Osteocyte (in vitro differentiated cells): Measurements from ENCODE around the gene VSIG2. TPM values are rescaled to one million over a fixed set of nuclear protein-coding genes. Genes with fewer than 3 reads are reported as not detected.

Experiments used
- DNase-seq: peaks from one replicate; pipeline ENCODE4 v3.0.0; 2021; ENCODE audit warnings: mixed read lengths; ENCODE audit not compliant: unreplicated experiment; ENCODE audit errors: extremely low spot score
- H3K27ac Mint-ChIP-seq: one replicate; pipeline ENCODE4 v1.8.0; 2021; ENCODE audit warnings: mild to moderate bottlenecking, mixed read lengths; ENCODE audit not compliant: unreplicated experiment
- H3K27me3 Mint-ChIP-seq: one replicate; pipeline ENCODE4 v1.8.0; 2021; ENCODE audit warnings: mixed read lengths; ENCODE audit not compliant: unreplicated experiment
- H3K36me3 Mint-ChIP-seq: one replicate; pipeline ENCODE4 v1.8.0; 2021; ENCODE audit warnings: mixed read lengths; ENCODE audit not compliant: unreplicated experiment
- H3K4me1 Mint-ChIP-seq: one replicate; pipeline ENCODE4 v1.8.0; 2021; ENCODE audit warnings: mixed read lengths; ENCODE audit not compliant: unreplicated experiment
- H3K4me3 Mint-ChIP-seq: one replicate; pipeline ENCODE4 v1.8.0; 2021; ENCODE audit warnings: mild to moderate bottlenecking, moderate library complexity, mixed read lengths; ENCODE audit not compliant: unreplicated experiment
- H3K9me3 Mint-ChIP-seq: one replicate; pipeline ENCODE4 v1.8.0; 2021; ENCODE audit warnings: mixed read lengths; ENCODE audit not compliant: unreplicated experiment
- total RNA-seq: library from RNA; stranded (reverse); gene quantifications from 2 replicates; pipeline ENCODE4 v1.2.1, GENCODE V29; 2021
- TF ChIP-seq, protein P1 (sequence below): fragments of 200-600 bp; sonication (generic); IDR thresholded peaks from 2 replicates; pipeline ENCODE4 v1.5.0; 2021; ENCODE audit warnings: antibody characterized with exemption, mild to moderate bottlenecking, moderate library complexity

The VSIG2 gene
- total RNA-seq, 1 donor from 2014 or later: 0.30 TPM

DNA sequence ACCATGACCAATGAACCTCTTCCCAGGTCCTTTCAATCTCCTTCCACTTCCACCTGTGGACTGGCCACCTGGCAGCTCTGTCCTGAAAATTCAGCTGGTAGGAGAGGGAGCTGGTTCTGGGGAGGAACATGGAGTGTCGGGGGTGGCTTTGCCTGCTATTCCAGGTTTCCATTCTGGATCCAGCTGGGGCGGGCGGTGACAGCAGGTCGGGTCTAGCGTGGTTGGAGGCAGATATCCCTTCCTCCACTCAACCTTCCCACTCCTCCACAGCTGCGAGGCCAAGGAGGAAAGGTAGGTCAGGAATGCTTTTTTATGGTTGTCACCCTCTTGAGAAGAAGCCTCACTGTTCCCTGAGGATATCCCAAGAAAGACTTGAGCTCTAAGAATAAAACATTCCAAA, 9.0 kb downstream of the VSIG2 start:
- TF ChIP-seq, protein P1, sequence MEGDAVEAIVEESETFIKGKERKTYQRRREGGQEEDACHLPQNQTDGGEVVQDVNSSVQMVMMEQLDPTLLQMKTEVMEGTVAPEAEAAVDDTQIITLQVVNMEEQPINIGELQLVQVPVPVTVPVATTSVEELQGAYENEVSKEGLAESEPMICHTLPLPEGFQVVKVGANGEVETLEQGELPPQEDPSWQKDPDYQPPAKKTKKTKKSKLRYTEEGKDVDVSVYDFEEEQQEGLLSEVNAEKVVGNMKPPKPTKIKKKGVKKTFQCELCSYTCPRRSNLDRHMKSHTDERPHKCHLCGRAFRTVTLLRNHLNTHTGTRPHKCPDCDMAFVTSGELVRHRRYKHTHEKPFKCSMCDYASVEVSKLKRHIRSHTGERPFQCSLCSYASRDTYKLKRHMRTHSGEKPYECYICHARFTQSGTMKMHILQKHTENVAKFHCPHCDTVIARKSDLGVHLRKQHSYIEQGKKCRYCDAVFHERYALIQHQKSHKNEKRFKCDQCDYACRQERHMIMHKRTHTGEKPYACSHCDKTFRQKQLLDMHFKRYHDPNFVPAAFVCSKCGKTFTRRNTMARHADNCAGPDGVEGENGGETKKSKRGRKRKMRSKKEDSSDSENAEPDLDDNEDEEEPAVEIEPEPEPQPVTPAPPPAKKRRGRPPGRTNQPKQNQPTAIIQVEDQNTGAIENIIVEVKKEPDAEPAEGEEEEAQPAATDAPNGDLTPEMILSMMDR: no peak
- Mint-ChIP-seq H3K36me3 (no peaks in the 10 kb centered on the region), H3K27me3 (peaks cover 24% of the 10 kb centered on the region), H3K9me3 (no peaks in the 10 kb centered on the region), H3K27ac (no peak overlapping the region), H3K4me3 (no peak overlapping the region), H3K4me1 (peaks cover 16% of the 10 kb centered on the region)
- no peak for DNase-seq

DNA sequence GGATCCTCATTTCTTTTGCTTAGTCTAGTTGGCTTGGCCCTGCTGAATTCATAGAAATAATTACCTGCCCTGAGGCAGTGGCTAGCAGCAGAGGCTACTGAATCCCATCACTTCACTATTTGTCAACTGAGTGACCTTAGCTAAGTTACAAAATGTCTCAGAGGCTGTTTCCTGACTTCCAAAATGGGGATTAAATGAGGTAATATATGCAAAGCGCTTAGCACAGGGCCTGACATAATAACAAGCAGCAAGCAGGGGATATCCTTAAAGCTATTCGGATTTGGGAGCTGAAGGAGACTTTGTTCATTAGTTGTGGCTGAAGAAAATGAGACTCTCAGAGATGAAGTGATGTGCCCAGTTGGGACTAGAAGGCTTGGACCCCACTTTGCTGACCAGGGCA, 9.5 kb downstream of the VSIG2 start:
- H3K9me3 Mint-ChIP-seq: no peaks in the 10 kb centered on the region

DNA sequence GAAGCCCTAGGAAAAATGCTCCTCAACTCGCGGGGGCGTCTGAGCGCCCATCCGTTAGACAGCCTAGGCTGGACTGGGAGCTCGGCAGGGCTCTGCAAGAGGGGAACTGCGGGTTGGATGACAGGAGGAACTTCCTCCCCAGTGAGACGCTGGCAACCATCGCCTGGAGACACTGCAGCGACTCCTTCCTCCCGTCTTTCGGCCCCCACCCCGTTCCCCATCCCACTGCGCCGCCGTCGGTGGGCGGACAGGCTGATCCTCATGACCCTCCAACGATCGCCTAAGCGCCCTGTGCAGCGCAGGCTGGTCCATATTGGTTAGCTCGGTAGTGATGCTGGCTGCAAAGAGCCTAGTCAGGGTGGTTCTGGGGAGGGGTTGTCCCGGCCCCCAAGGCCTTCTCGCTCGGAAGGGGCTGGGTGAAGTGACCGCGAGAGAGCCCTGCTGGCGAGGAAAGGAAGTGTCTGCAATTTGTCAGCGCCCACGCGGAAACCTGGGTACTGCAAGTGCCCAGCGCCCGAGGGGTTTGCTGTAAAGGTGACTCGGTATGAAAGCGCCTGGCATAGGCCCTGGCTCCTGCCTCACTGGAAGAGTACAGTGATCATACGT, 11.7 kb downstream of the VSIG2 start:
- TF ChIP-seq, protein P1: peak; percentile 51
- H3K9me3 Mint-ChIP-seq: no peaks in the 10 kb centered on the region
- peak overlapping the region; percentile 73 for H3K4me3 Mint-ChIP-seq
- H3K27me3 Mint-ChIP-seq: peaks cover 41% of the 10 kb centered on the region
- H3K36me3 Mint-ChIP-seq: no peaks in the 10 kb centered on the region
- H3K4me1 Mint-ChIP-seq: peaks cover 8% of the 10 kb centered on the region
- no peak overlapping the region for H3K27ac Mint-ChIP-seq
- DNase-seq: no peak

More for the DNA sequence above, 9.5 kb downstream of the VSIG2 start:
- peaks cover 16% of the 10 kb centered on the region for H3K4me1 Mint-ChIP-seq
- no peak overlapping the region for H3K4me3 Mint-ChIP-seq
- no peak for DNase-seq
- peaks cover 29% of the 10 kb centered on the region for H3K27me3 Mint-ChIP-seq
- H3K36me3 Mint-ChIP-seq: no peaks in the 10 kb centered on the region
- TF ChIP-seq, protein P1: no peak
- H3K27ac Mint-ChIP-seq: no peak overlapping the region

DNA sequence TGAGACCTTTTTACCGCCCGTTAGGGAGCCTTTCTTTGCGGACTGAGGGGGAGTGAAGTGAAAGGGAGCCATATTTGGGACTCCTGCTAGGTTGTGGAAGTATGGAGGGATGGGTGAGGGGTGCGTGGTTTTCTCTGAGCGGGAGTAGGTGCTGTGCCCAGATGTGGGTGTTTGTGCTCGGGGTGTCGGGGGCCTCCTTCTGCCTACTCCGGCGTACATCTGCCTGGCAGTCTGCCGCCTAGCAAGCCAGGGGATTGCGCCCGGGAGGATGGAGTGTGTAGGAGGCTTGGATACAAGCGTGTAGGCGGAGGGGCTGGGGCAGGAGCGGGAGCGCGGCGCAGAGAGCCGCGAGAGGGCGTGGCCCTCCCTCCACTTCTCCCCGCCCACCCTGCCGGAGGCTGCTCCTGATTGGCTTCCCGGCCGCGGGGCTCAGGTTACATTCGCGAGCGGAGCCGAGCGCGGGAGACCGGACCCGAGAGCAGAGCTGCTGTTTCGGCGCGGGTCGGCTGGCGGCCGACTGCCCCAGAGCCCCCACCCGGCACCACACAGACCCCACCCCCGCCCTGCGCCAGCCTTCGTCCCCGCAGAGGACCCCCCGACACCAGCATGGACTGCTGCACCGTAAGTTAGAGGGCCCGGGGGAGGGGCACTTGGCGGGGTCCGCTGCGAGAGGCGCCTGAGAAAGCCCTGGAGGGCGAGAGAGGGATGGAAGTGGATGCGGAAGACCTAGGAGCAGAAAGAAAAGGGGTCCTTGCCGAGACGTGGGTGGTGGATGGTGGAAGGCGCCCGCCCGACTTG, 12.4 kb downstream of the VSIG2 start, which contains the start of gene NRGN:
NRGN (plus strand) TSS at position 464 of the 798 bp plus-strand sequence; CDS start at position 607, 143 bp downstream.
- DNase-seq: peak; percentile 96
- Mint-ChIP-seq H3K4me3 (peak within 1 kb of the TSS; percentile 73), H3K27me3 (peaks cover 41% of the 10 kb centered on the region), H3K36me3 (no peaks in the 10 kb centered on the region), H3K27ac (no peak within 1 kb of the TSS), H3K4me1 (peaks cover 8% of the 10 kb centered on the region), H3K9me3 (no peaks in the 10 kb centered on the region)
- TF ChIP-seq, protein P1: no peak
